Measurements from ENCODE around the gene SBK2. TPM values are rescaled to one million over a fixed set of nuclear protein-coding genes. Genes with fewer than 3 reads are reported as not detected.

SBK2 gene
- total and polyA plus RNA-seq, 9 of the 15 experiments (the other 6 are each of a cell fraction or from before 2014, with no cell fraction given): not detected

- TF ChIP-seq ZNF740 (CRISPR knock-in tag; IDR thresholded peaks at IDR 0.05) (peak; percentile 27; the same call in 1 of the 2 replicates), ZNF740 (tag; IDR thresholded peaks at IDR 0.05) (no peak), PHF21A (IDR thresholded peaks at IDR 0.05; ENCODE audit: borderline replicate concordance, low read depth) (no peak), PBX2 (CRISPR knock-in tag; IDR thresholded peaks at IDR 0.05; ENCODE audit: low read depth) (no peak), PBX2 (tag; conservative IDR thresholded peaks at IDR 0.05; ENCODE audit: low read depth) (no peak), POLR2G (IDR thresholded peaks at IDR 0.05; ENCODE audit: low read depth, low read length) (no peak), MAX (CRISPR knock-in tag; IDR thresholded peaks at IDR 0.05) (peak; percentile 91), E2F6 (IDR thresholded peaks at IDR 0.05; ENCODE audit: borderline replicate concordance in 1 of 2, extremely low read depth in 1 of 2, insufficient read depth in 1 of 2, insufficient read length in 1 of 2, low read depth in 1 of 2, low read length in 1 of 2, poor library complexity in 1 of 2, severe bottlenecking in 1 of 2) (peak; percentile 72 to 85), L3MBTL2 (IDR thresholded peaks at IDR 0.05) (peak; percentile 81)
These were observed 10.4 kb downstream of the SBK2 start (continued) for GRCh38 chr19:55526216-55527196.
